Endometrial microvascular endothelial cells (primary cell): ENCODE measurements around the gene RASGRP2. TPM values are rescaled to one million over a fixed set of nuclear protein-coding genes. Genes with fewer than 3 reads are reported as not detected.

Experiments used
- in situ Hi-C: cut with HindIII; loops from 2 replicates; pipeline ENCODE4 v1.10.0; 2017; ENCODE audit warnings: low sequenced_read_pairs, low pct_unique_long_range_greater_than_20kb; ENCODE audit errors: inconsistent ontology term
- total RNA-seq: library from RNA; depleted of rRNA; stranded (reverse); fragments of >200 nt; gene quantifications from one replicate; pipeline ENCODE4 v1.2.3, GENCODE V29; 2015; ENCODE audit errors: inconsistent ontology term

RASGRP2 gene
- total RNA-seq, 1 donor from 2014 or later, result 1.3 TPM

- in situ Hi-C loops, result no loop called here
Measured at GRCh38 chr11:64772303-64773018, 28.5 kb upstream of the RASGRP2 start.

DNA sequence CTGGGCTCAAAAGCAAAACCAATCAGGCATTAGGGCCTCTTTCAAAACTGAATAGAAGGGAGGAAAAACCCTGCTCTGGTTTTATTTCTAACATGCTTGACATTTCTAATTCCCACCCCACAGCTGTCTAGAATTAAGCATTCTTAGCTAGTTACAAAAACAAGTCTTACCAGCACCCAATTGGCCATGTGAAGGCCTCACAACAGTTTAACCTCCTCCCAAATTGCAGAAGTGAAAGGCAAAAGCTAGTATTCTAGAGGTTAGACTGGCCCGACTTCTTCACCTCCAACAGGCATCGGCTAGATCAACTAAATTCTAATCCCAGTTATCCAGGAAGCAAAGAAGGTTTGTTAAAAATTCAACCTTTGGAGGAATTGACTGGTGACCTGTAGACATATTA is 27.9 kb upstream of the RASGRP2 start:
- in situ Hi-C loops, result no loop called here

DNA sequence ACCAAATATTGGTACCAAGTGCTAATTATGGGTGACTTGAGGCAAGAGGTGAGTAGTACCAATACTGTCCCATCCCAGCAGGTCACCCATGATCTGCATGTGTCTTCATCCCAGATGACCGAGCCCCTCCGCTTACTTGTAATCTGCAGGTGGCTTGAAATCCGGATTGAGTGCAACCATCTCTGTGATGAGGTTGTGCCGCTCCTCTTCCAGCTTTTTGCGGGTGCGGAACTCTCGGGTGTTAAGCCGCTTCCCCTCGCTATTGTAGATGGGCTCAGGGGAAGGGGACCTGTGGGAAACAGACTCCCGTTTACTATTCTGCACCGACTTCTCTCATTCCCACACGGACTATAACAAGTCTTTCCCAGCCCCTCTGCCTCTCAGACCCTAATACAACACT is 26.2 kb upstream of the RASGRP2 start:
- in situ Hi-C loops, result no loop called here

- in situ Hi-C loops, result no loop called here
Measured at GRCh38 chr11:64769283-64769682, 25.3 kb upstream of the RASGRP2 start.

- in situ Hi-C loops, result no loop called here
Measured at GRCh38 chr11:64768300-64768694, 24.4 kb upstream of the RASGRP2 start.

- in situ Hi-C loops, result no loop called here
Measured at GRCh38 chr11:64767344-64768299, 23.7 kb upstream of the RASGRP2 start.

GRCh38 chr11:64766881-64767280 is 22.9 kb upstream of the RASGRP2 start:
- in situ Hi-C loops, result no loop called here

DNA sequence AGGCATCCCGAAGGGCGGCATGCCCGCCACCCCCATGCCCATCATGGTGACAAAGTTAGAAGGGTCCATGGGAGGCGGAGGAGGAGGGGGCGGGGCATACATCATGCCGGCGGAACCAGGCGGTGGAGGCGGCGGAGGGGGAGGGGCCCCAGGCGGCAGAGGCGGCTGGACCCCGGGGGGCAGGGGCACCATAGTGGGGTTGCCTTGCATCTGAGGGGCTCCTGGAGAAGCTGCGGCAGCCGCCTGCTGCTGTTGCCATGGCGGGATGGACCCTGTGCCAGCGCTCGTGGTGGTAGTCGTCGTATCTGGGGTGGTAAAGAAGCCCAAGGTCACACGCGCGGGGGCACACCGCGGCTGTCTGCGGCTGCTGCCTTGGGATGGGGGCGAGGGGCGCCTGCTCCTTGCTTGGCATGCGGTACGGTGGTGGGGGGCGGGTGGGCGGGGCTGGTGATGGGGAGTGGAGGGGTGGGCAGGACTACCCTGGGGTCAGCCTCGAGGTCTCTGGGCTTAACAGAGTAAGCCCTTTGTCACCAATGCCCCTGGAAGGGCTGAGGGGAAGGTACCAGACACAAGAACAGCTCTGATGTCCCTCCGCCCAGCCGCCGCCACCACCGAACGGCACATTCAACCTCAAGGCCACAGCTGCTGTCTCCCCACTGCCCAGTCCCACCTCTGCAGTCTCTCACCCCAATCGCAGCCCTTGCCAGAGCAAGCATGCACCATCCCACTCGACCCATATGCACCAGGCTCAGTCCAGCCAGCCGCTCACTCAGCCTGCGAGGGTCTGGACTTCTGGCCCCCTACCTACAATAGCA is 22.1 kb upstream of the RASGRP2 start:
- in situ Hi-C loops, result no loop called here

DNA sequence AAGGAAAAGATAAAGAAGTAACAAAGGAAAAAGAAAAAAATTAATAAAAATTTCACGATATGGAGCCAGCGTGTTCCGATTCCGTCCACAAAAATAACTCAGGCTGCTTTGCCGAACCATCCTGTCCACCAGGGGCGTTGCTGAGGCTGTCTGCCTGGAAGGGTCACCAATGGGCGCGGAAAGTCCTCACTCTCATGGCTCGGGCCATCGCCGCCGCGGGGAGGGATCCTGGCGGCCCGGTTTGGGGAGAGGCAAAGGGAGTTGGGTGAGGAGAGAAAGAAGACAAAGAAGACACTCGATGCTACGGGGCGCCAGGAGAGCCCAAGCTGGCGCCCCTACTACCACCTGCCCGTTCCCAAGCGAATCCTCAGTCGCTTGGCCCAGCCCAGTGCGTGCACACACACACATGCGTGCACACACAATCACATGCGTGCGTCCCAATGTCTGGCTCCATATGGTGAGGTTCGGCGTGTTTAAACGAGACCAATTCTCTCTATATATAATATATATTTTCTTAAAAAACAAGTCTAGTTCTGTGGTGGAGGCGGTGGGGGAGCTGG is 21.4 kb upstream of the RASGRP2 start:
- in situ Hi-C loops, result no loop called here

DNA sequence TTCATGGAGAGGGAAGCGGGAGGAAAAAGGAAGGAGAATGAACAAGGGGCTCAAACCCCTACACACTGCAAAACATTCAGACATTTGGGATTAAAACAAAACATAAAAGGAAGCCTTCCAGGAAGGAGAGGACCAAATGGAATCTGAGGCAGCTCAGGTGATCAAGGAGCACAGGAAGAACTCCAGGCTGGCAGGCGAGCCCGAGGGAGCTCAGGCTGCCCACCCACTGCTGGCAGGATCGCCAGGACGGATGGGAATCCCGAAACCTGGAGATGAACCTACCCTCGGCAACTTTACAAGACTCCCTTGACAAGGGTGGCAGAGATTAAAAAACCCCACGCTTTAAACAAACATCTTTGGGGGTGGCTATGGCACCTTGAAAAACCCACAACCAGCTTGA is 20.8 kb upstream of the RASGRP2 start:
- in situ Hi-C loops, result no loop called here

GRCh38 chr11:64764040-64764611 is 20.2 kb upstream of the RASGRP2 start:
- in situ Hi-C loops, result no loop called here

- in situ Hi-C loops, result no loop called here
Measured at GRCh38 chr11:64763526-64764039, 19.6 kb upstream of the RASGRP2 start.

- in situ Hi-C loops, result no loop called here
Measured at GRCh38 chr11:64762674-64763525, 19.0 kb upstream of the RASGRP2 start.

GRCh38 chr11:64762277-64762673 is 18.3 kb upstream of the RASGRP2 start:
- in situ Hi-C loops, result no loop called here

DNA sequence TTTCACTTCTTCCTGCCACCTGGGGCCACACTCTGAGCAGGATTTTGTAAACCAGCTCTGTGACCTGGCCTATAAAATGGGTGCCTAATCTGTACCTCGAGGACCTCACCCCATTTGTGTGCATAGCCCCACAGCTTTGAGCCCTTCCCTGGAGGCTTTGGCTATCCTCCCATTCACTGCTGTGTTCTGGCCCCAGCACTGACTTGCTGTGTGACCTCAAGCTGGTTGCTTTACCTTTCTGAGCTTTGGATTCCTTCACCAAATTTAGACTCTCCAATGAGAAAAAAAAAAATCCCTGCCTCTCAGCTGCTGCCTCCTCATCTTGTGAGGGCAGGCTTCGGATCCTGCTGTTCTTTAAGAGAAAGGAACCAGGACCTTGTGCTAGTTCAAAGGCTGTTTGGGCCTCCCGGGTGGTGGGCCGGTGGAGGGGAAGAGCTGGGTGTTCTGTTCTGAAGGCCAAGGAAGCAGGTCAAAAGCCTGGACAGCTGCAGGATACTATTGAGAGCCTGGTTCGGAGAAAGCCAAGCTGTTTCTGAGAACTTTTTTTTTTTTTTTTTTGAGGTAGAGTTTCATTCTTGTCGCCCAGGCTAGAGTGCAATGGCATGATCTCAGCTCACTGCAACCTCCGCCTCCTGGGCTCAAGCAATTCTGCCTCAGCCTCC is 16.9 kb upstream of the RASGRP2 start:
- in situ Hi-C loops, result no loop called here

GRCh38 chr11:64759722-64760719 is 16.1 kb upstream of the RASGRP2 start, which contains the start of gene PYGM:
Gene PYGM (minus strand): TSS chr11:64759974. CDS start chr11:64759898, 76 bp downstream.
- in situ Hi-C loops, result no loop called here
